ENCODE data around the gene TDRD10. TPM values are rescaled to one million over a fixed set of nuclear protein-coding genes. Genes with fewer than 3 reads are reported as not detected.

The TDRD10 gene
- total and polyA plus RNA-seq, 2 of the 4 experiments (the other 2 are of a cell fraction), result not detected

DNA sequence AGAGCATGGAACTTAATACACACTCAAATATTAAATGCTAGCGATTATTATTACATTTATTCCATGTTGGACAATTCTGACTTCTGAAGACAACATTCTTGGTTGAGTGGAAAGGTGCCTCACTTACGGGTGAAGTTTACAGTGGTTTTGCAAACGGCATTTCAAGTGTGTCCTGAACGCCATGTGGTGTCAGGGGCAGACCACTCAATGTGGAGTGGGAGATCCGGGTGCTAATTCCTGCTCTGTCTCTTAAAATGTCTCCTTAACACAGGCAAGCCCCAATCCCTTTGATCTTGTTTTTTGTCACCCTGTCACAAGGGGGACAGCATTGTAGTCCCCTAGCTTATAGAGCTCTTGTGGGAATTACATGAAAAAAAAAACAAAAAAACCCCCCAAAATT lies 5.6 kb upstream of the TDRD10 start:
- dilution Hi-C loops (cut with HindIII; ENCODE audit: low sequenced_read_pairs, unreplicated experiment), result no loop called here
- H2AK5ac ChIP-seq (ENCODE audit: low read depth, low read length), result no peak overlapping the region
- no peak overlapping the region for H3K18ac ChIP-seq (ENCODE audit: low read depth, low read length)
- in situ Hi-C loops (cut with MboI; ENCODE audit: low sequenced_read_pairs), result no loop called here
- no peaks in the 10 kb centered on the region for H3K9me1 ChIP-seq (ENCODE audit: insufficient read depth, low read length)
- no peak for ATAC-seq (ENCODE audit: low read depth)
- no peak overlapping the region for H2BK20ac ChIP-seq (ENCODE audit: low read depth, low read length)
- H3K4me1 ChIP-seq (ENCODE audit: control insufficient read depth, insufficient read depth, low read length), result no peaks in the 10 kb centered on the region
- no peak overlapping the region for H3K4me3 ChIP-seq (ENCODE audit: insufficient read depth, low read depth, low read length)
- no peak overlapping the region for H4K8ac ChIP-seq (ENCODE audit: low read depth in 2 of 2, low read length in 2 of 2)
- ChIA-PET POLR2A (ENCODE audit: unreplicated experiment) (no interaction called here), CTCF (no interaction called here)
- no peak overlapping the region for H3K4me2 ChIP-seq (ENCODE audit: low read depth, low read length)
- no peak overlapping the region for H2BK5ac ChIP-seq (ENCODE audit: low read depth, low read length, poor library complexity, severe bottlenecking)
- TF ChIP-seq, protein P1, sequence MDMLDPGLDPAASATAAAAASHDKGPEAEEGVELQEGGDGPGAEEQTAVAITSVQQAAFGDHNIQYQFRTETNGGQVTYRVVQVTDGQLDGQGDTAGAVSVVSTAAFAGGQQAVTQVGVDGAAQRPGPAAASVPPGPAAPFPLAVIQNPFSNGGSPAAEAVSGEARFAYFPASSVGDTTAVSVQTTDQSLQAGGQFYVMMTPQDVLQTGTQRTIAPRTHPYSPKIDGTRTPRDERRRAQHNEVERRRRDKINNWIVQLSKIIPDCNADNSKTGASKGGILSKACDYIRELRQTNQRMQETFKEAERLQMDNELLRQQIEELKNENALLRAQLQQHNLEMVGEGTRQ (IDR thresholded peaks at IDR 0.05; ENCODE audit: low read depth, low read length), result no peak
- no peak for TF ChIP-seq CEBPB (IDR thresholded peaks at IDR 0.05; ENCODE audit: low read depth, low read length)
- TF ChIP-seq BHLHE40 (IDR thresholded peaks at IDR 0.05; ENCODE audit: low read depth, low read length), result no peak
- TF ChIP-seq RAD21 (IDR thresholded peaks at IDR 0.05; ENCODE audit: low read length), result no peak
- no peak for TF ChIP-seq MXI1 (IDR thresholded peaks at IDR 0.05; ENCODE audit: borderline replicate concordance, low read depth, low read length)
- no peak for TF ChIP-seq POLR2A (IDR thresholded peaks at IDR 0.05; ENCODE audit: low read depth, low read length)
- TF ChIP-seq FOS (IDR thresholded peaks at IDR 0.05; ENCODE audit: low read depth, low read length), result no peak
- no peak for TF ChIP-seq SMC3 (IDR thresholded peaks at IDR 0.05; ENCODE audit: low read depth, low read length)
- no peak for TF ChIP-seq CHD1 (IDR thresholded peaks at IDR 0.05; ENCODE audit: low read depth, low read length)
- TF ChIP-seq RFX5 (IDR thresholded peaks at IDR 0.05; ENCODE audit: low read depth, low read length), result no peak
- TF ChIP-seq NFE2L2 (IDR thresholded peaks at IDR 0.05; ENCODE audit: low read depth, low read length), result no peak
- no peak overlapping the region for H3K9ac ChIP-seq (ENCODE audit: low read depth, low read length)
- no peaks in the 10 kb centered on the region for H4K20me1 ChIP-seq (ENCODE audit: insufficient read depth, low read length)
- no peak overlapping the region for H3K27ac ChIP-seq (ENCODE audit: insufficient read depth, low read length)
- H4K91ac ChIP-seq (ENCODE audit: insufficient read depth, low read depth, low read length), result no peak overlapping the region
- H3K27me3 ChIP-seq (ENCODE audit: control insufficient read depth, insufficient read depth, low read length), result peaks cover 68% of the 10 kb centered on the region
- intact Hi-C loops (cut with micrococcal nuclease), result no loop called here
- BruUV-seq (replicated peaks), result no TSS peak
- H3K9me3 ChIP-seq (ENCODE audit: control insufficient read depth, insufficient read depth, low read length), result peaks cover 13% of the 10 kb centered on the region
- no peak overlapping the region for H2BK15ac ChIP-seq (ENCODE audit: low read depth, low read length)
- no peak for DNase-seq
- no peaks in the 10 kb centered on the region for H3K36me3 ChIP-seq (ENCODE audit: control insufficient read depth, insufficient read depth, low read length)
- H4K5ac ChIP-seq (ENCODE audit: low read depth, low read length), result no peak overlapping the region
- H3K79me1 ChIP-seq (ENCODE audit: low read depth in 1 of 2, low read length in 2 of 2), result no peaks in the 10 kb centered on the region
- H2AK9ac ChIP-seq (replicated peaks; ENCODE audit: low read depth, low read length, poor library complexity), result no peak overlapping the region
- no peak overlapping the region for H3K4ac ChIP-seq (ENCODE audit: low read depth, low read length)
- no peak overlapping the region for H2BK120ac ChIP-seq (ENCODE audit: low read depth, low read length)
- H3K23ac ChIP-seq (ENCODE audit: low read depth, low read length), result no peak overlapping the region
- no peak overlapping the region for H2AFZ ChIP-seq (replicated peaks; ENCODE audit: low read length, poor library complexity)
- no peak overlapping the region for H3K56ac ChIP-seq (ENCODE audit: extremely low read depth, insufficient read depth, low read length)
- WGBS, 2 experiments (ENCODE audit: extremely low coverage in 2 of 2, insufficient read length in 1 of 2), result no CpG with 5 or more reads among the region's 5 CpGs
- H3K14ac ChIP-seq (replicated peaks; ENCODE audit: low read depth, low read length), result no peak overlapping the region

Measured in IMR-90 (cell line).